A549 (cell line): ENCODE measurements around the gene LCK. TPM values are rescaled to one million over a fixed set of nuclear protein-coding genes. Genes with fewer than 3 reads are reported as not detected.

Experiments used
- ATAC-seq, 2 experiments: fragments of 200-7000 bp in 1 of 2; fragments of >200 bp in 1 of 2; cut with Nextera tagmentation in 1 of 2; cut with Tn5 transposase in 1 of 2; 3 replicates each; pipeline versions ENCODE4 v1.8.0 to v1.9.1; 2018 to 2020; ENCODE audit warnings: mild to moderate bottlenecking in 1 of 2, moderate library complexity in 1 of 2
- CTCF ChIA-PET: fragments of 300-600 bp; sonication (Branson Sonifier 250); formaldehyde crosslinking; extraction: SDS; loops from one replicate; lab custom pipeline; 2021; ENCODE audit warnings: antibody characterized with exemption, inconsistent platforms; lab: Yijun Ruan, JAX
- POLR2A ChIA-PET: fragments of 350-600 bp; formaldehyde crosslinking; extraction: SDS; loops from one replicate; lab custom pipeline; 2021; ENCODE audit warnings: antibody characterized with exemption, inconsistent platforms; lab: Yijun Ruan, JAX
- DNase-seq, 2 experiments: peaks; one replicate each; pipeline versions ENCODE4 v3.0.0 to v3.0.0-alpha.2; 2011 to 2016; ENCODE audit warnings: low read depth in 1 of 2, low spot score in 1 of 2
- FAIRE-seq: peaks from 2 replicates; lab custom pipeline; 2011; peaks lifted over from hg19 to GRCh38; lab: Jason Lieb, UNC
- H3K27ac ChIP-seq, 2 experiments: fragments of >200 bp; sonication (Bioruptor Twin); formaldehyde crosslinking; 3 replicates each; pipeline ENCODE4 v1.5.1; 2016 to 2017
- H3K4me1 ChIP-seq: fragments of >200 bp; sonication (Bioruptor Twin); formaldehyde crosslinking; 3 replicates; pipeline ENCODE4 v1.6.1; 2016
- H3K4me2 ChIP-seq: fragments of >200 bp; sonication (Bioruptor Twin); formaldehyde crosslinking; 3 replicates; pipeline ENCODE4 v1.6.1; 2016
- H3K4me3 ChIP-seq: fragments of >200 bp; sonication (Bioruptor Twin); formaldehyde crosslinking; 3 replicates; pipeline ENCODE4 v1.5.1; 2016
- H3K9me3 ChIP-seq: fragments of >200 bp; sonication (Bioruptor Twin); formaldehyde crosslinking; 3 replicates; pipeline ENCODE4 v1.6.1; 2016
- CBX2 ChIP-seq: fragments of 200-600 bp; sonication (generic); IDR thresholded peaks from 2 replicates; pipeline ENCODE4 v1.6.1; 2016; ENCODE audit warnings: low read depth, mild to moderate bottlenecking, borderline replicate concordance
- CBX8 ChIP-seq: fragments of 200-600 bp; sonication (generic); IDR thresholded peaks from 2 replicates; pipeline ENCODE4 v1.6.1; 2016
- CHD4 ChIP-seq: fragments of 200-600 bp; sonication (generic); IDR thresholded peaks from 2 replicates; pipeline ENCODE4 v1.6.1; 2016; ENCODE audit warnings: antibody characterized with exemption, mild to moderate bottlenecking, borderline replicate concordance
- CTCF ChIP-seq: fragments of >200 bp; sonication (Bioruptor Twin); formaldehyde crosslinking; IDR thresholded peaks from 3 replicates; pipeline ENCODE4 v1.5.1; 2016
- EHMT2 ChIP-seq: fragments of 200-600 bp; sonication (generic); IDR thresholded peaks from 2 replicates; pipeline ENCODE4 v1.6.1; 2016; ENCODE audit warnings: antibody characterized with exemption, low read depth, mild to moderate bottlenecking, moderate library complexity
- EP300 ChIP-seq, 2 experiments: fragments of >200 bp; sonication (Bioruptor Twin); formaldehyde crosslinking; IDR thresholded peaks; 2 replicates in 1 of 2; 3 replicates in 1 of 2; pipeline ENCODE4 v1.6.1; 2016 to 2017
- FOSL2 ChIP-seq, 2 experiments: fragments of 450-650 bp in 1 of 2; fragments of >200 bp in 1 of 2; sonication (Bioruptor Twin) in 1 of 2; formaldehyde crosslinking; IDR thresholded peaks; 2 replicates each; pipeline versions ENCODE4 v1.5.0 to v1.6.1; 2016 to 2020; ENCODE audit warnings: mild to moderate bottlenecking in 1 of 2, moderate library complexity in 1 of 2
- FOXS1 ChIP-seq: fragments of 250-450 bp; sonication (Bioruptor Pico); IDR thresholded peaks from 2 replicates; pipeline ENCODE4 v1.5.0; 2020; ENCODE audit warnings: mild to moderate bottlenecking, moderate library complexity
- GATA3 ChIP-seq: IDR thresholded peaks from 2 replicates; pipeline ENCODE4 v1.6.1; 2012; ENCODE audit warnings: borderline replicate concordance
- HES2 ChIP-seq: fragments of >200 bp; sonication (Bioruptor Twin); formaldehyde crosslinking; IDR thresholded peaks from 2 replicates; pipeline ENCODE4 v1.6.1; 2016
- JUN ChIP-seq, 2 experiments: fragments of >200 bp; sonication (Bioruptor Twin); formaldehyde crosslinking; IDR thresholded peaks; 2 replicates in 1 of 2; 3 replicates in 1 of 2; pipeline ENCODE4 v1.6.1; 2016 to 2017
- KDM1A ChIP-seq: fragments of 200-600 bp; sonication (generic); IDR thresholded peaks from 2 replicates; pipeline ENCODE4 v1.6.1; 2016; ENCODE audit warnings: low read depth, mild to moderate bottlenecking
- KDM5A ChIP-seq: fragments of 200-600 bp; sonication (generic); IDR thresholded peaks from 2 replicates; pipeline ENCODE4 v1.6.1; 2016; ENCODE audit warnings: antibody characterized with exemption, mild to moderate bottlenecking
- MAFK ChIP-seq: fragments of 450-650 bp; IDR thresholded peaks from 2 replicates; pipeline ENCODE4 v1.6.1; 2014; ENCODE audit not compliant: partially characterized antibody
- MYC ChIP-seq: IDR thresholded peaks from 2 replicates; pipeline ENCODE4 v1.6.1; 2012; ENCODE audit warnings: mild to moderate bottlenecking, inconsistent platforms, low read length, improper control_type of control experiment, borderline replicate concordance
- PHF8 ChIP-seq: fragments of 200-600 bp; sonication (generic); IDR thresholded peaks from 2 replicates; pipeline ENCODE4 v1.6.1; 2016; ENCODE audit warnings: low read depth, mild to moderate bottlenecking, antibody characterized with exemption, moderate library complexity, borderline replicate concordance
- POLR2A ChIP-seq: IDR thresholded peaks from 2 replicates; pipeline ENCODE4 v1.6.1; 2012; ENCODE audit warnings: mild to moderate bottlenecking, low read length
- RARB ChIP-seq: fragments of 250-450 bp; sonication (Bioruptor Pico); IDR thresholded peaks from 2 replicates; pipeline ENCODE4 v1.8.0; 2021; ENCODE audit warnings: mild to moderate bottlenecking, moderate library complexity
- RFX5 ChIP-seq: fragments of 450-650 bp; IDR thresholded peaks from 2 replicates; pipeline ENCODE4 v1.7.1; 2014; ENCODE audit warnings: antibody characterized with exemption, mild to moderate bottlenecking, moderate library complexity
- USF2 ChIP-seq: fragments of 450-650 bp; IDR thresholded peaks from 2 replicates; pipeline ENCODE4 v1.6.1; 2014; ENCODE audit warnings: antibody characterized with exemption
- ZNF302 ChIP-seq: fragments of 250-450 bp; sonication (Bioruptor Pico); IDR thresholded peaks from 2 replicates; pipeline ENCODE4 v1.9.0; 2021; ENCODE audit warnings: inconsistent platforms, mild to moderate bottlenecking, moderate library complexity
- ZSCAN20 ChIP-seq: fragments of 250-450 bp; sonication (Bioruptor Pico); IDR thresholded peaks from 2 replicates; pipeline ENCODE4 v1.8.0; 2022; ENCODE audit warnings: mild to moderate bottlenecking, moderate library complexity
- WGBS: methylation state at CpG from one replicate; pipeline ENCODE4 v1.1.6; 2017; ENCODE audit errors: missing lambda C conversion rate; 5-methylcytosine and 5-hydroxymethylcytosine counted together
- polyA plus RNA-seq, 4 experiments: library from polyadenylated mRNA; depleted of rRNA in 3 of 4; stranded (reverse); fragments of >200 nt; fragmentation: RNase III in 1 of 4; extraction: RNeasy Plus Mini Kit Qiagen cat#74134 plus additional on column Dnase treatment in 1 of 4; gene quantifications; 2 replicates in 3 of 4; 3 replicates in 1 of 4; pipeline ENCODE4 v1.2.3, GENCODE V29; 2011 to 2017
- TF ChIP-seq, protein P1 (sequence below): IDR thresholded peaks from 2 replicates; pipeline ENCODE4 v1.6.1; 2012
- TF ChIP-seq, protein P2 (sequence below): IDR thresholded peaks from 2 replicates; pipeline ENCODE4 v1.6.1; 2012; ENCODE audit warnings: low read depth, borderline replicate concordance
- TF ChIP-seq, protein P3 (sequence below): IDR thresholded peaks from 2 replicates; pipeline ENCODE4 v1.6.1; 2012
- TF ChIP-seq, protein P4 (sequence below): fragments of >200 bp; sonication (Bioruptor Twin); formaldehyde crosslinking; IDR thresholded peaks from 3 replicates; pipeline ENCODE4 v1.6.1; 2016

LCK gene
- polyA plus RNA-seq, 2 of the 4 experiments (the other 2 are of a cell fraction) = 0.03 TPM; not detected in 1

GRCh38 chr1:32205401-32206370, 45.4 kb upstream of the LCK start, which contains the start of gene IQCC:
IQCC (plus strand) TSS chr1:32205671; CDS start chr1:32205682, 11 bp downstream.
- ATAC-seq = peak; percentile 75 to 84
- peak; percentile 11; the same call in 1 of the 2 replicates for TF ChIP-seq GATA3
- no peak for TF ChIP-seq RFX5
- peak; percentile 60; the same call in 1 of the 2 replicates for TF ChIP-seq KDM5A
- no peak for TF ChIP-seq ZNF302 (CRISPR knock-in tag)
- TF ChIP-seq EP300 (IDR thresholded peaks at IDR 0.05) = no peak
- TF ChIP-seq, protein P1, sequence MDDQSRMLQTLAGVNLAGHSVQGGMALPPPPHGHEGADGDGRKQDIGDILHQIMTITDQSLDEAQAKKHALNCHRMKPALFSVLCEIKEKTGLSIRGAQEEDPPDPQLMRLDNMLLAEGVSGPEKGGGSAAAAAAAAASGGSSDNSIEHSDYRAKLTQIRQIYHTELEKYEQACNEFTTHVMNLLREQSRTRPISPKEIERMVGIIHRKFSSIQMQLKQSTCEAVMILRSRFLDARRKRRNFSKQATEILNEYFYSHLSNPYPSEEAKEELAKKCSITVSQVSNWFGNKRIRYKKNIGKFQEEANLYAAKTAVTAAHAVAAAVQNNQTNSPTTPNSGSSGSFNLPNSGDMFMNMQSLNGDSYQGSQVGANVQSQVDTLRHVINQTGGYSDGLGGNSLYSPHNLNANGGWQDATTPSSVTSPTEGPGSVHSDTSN = 0 out of 2 replicates have a peak, but pooled peaks have one; percentile 36
- TF ChIP-seq FOXS1 (CRISPR knock-in tag) = no peak
- TF ChIP-seq JUN (IDR thresholded peaks at IDR 0.05) = peak in 1 of 2 experiments; percentile 26; a peak in 1 of 5 replicates
- TF ChIP-seq POLR2A = peak; percentile 57
- TF ChIP-seq, protein P2, sequence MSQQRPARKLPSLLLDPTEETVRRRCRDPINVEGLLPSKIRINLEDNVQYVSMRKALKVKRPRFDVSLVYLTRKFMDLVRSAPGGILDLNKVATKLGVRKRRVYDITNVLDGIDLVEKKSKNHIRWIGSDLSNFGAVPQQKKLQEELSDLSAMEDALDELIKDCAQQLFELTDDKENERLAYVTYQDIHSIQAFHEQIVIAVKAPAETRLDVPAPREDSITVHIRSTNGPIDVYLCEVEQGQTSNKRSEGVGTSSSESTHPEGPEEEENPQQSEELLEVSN = 0 out of 2 replicates have a peak, but pooled peaks have one; percentile 64
- TF ChIP-seq, protein P3, sequence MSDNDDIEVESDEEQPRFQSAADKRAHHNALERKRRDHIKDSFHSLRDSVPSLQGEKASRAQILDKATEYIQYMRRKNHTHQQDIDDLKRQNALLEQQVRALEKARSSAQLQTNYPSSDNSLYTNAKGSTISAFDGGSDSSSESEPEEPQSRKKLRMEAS = peak; percentile 68
- TF ChIP-seq PHF8 = peak; percentile 39; the same call in 1 of the 2 replicates
- H3K4me2 ChIP-seq = peak within 1 kb of the TSS; percentile 98
- peak within 1 kb of the TSS; percentile 83 for H3K4me3 ChIP-seq
- POLR2A ChIA-PET = interaction anchor here (1.2 to 1.6 kb wide), 2 partner anchors 26 to 116 kb away, joined by 4 to 5 read pairs; partner anchors contain the start of gene TXLNA
- DNase-seq = peak; percentile 70 to 81
- peaks cover 12% of the 10 kb centered on the region; the same call in 2 of the 3 replicates for H3K4me1 ChIP-seq
- no peaks in the 10 kb centered on the region for H3K9me3 ChIP-seq
- CTCF ChIA-PET = interaction anchor here (1.2 to 4.5 kb wide), 3 partner anchors 10 to 110 kb away, joined by 3 to 38 read pairs (median 8); no protein-coding TSS in a partner anchor
- WGBS = 15% methylated on average over 22 of the region's 77 CpGs
- peak within 1 kb of the TSS; percentile 85 to 92 for H3K27ac ChIP-seq
- no peak for FAIRE-seq

- no peaks in the 10 kb centered on the region for H3K9me3 ChIP-seq
- no peak for DNase-seq
- ChIA-PET CTCF (no interaction called here), POLR2A (no interaction called here)
- no peak overlapping the region for H3K27ac ChIP-seq
- no peak for ATAC-seq
- H3K4me3 ChIP-seq = no peak overlapping the region
- H3K4me1 ChIP-seq = peaks cover 12% of the 10 kb centered on the region; the same call in 2 of the 3 replicates
- 85% methylated on average over 6 of the region's 6 CpGs for WGBS
- no peak for FAIRE-seq
- no peak overlapping the region for H3K4me2 ChIP-seq
- TF ChIP-seq CBX2 = no peak
- TF ChIP-seq RARB (CRISPR knock-in tag) = no peak
- TF ChIP-seq HES2 = no peak
- TF ChIP-seq, protein P4, sequence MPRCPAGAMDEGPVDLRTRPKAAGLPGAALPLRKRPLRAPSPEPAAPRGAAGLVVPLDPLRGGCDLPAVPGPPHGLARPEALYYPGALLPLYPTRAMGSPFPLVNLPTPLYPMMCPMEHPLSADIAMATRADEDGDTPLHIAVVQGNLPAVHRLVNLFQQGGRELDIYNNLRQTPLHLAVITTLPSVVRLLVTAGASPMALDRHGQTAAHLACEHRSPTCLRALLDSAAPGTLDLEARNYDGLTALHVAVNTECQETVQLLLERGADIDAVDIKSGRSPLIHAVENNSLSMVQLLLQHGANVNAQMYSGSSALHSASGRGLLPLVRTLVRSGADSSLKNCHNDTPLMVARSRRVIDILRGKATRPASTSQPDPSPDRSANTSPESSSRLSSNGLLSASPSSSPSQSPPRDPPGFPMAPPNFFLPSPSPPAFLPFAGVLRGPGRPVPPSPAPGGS = no peak
- no peak for TF ChIP-seq GATA3
- no peak for TF ChIP-seq EHMT2
- no peak for TF ChIP-seq ZSCAN20
- no peak for TF ChIP-seq USF2
- no peak for TF ChIP-seq MYC
- TF ChIP-seq MAFK = no peak
- TF ChIP-seq FOSL2 (IDR thresholded peaks at IDR 0.05) = no peak
- no peak for TF ChIP-seq FOSL2 (CRISPR knock-in tag; IDR thresholded peaks at IDR 0.05)
- TF ChIP-seq RFX5 = no peak
- no peak for TF ChIP-seq CTCF
- TF ChIP-seq CBX8 = no peak
- TF ChIP-seq JUN (IDR thresholded peaks at IDR 0.05) = no peak
- TF ChIP-seq CHD4 = no peak
- no peak for TF ChIP-seq KDM1A
- TF ChIP-seq, protein P2 = no peak
Observed at GRCh38 chr1:32208469-32208868, 42.6 kb upstream of the LCK start.
